Gastroesophageal sphincter (tissue), 3 donors: Measurements from ENCODE around the gene PEX10.

Experiments
- EP300 ChIP-seq: sonication (generic); formaldehyde crosslinking; IDR thresholded peaks from one replicate; pipeline ENCODE4 v1.6.1; 2017; ENCODE audit warnings: antibody characterized with exemption, mild to moderate bottlenecking
- TF ChIP-seq, protein P1 (sequence below), 4 experiments: fragments of 200-600 bp in 2 of 4; fragments of 450-650 bp in 2 of 4; sonication (generic) in 1 of 4; IDR thresholded peaks; one replicate each; pipeline ENCODE4 v1.5.1; 2017 to 2019; ENCODE audit warnings: antibody characterized with exemption in 4 of 4, mild to moderate bottlenecking in 2 of 4, moderate library complexity in 2 of 4

- TF ChIP-seq EP300 = no peak
- TF ChIP-seq, protein P1, sequence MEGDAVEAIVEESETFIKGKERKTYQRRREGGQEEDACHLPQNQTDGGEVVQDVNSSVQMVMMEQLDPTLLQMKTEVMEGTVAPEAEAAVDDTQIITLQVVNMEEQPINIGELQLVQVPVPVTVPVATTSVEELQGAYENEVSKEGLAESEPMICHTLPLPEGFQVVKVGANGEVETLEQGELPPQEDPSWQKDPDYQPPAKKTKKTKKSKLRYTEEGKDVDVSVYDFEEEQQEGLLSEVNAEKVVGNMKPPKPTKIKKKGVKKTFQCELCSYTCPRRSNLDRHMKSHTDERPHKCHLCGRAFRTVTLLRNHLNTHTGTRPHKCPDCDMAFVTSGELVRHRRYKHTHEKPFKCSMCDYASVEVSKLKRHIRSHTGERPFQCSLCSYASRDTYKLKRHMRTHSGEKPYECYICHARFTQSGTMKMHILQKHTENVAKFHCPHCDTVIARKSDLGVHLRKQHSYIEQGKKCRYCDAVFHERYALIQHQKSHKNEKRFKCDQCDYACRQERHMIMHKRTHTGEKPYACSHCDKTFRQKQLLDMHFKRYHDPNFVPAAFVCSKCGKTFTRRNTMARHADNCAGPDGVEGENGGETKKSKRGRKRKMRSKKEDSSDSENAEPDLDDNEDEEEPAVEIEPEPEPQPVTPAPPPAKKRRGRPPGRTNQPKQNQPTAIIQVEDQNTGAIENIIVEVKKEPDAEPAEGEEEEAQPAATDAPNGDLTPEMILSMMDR (IDR thresholded peaks at IDR 0.05) = no peak
Observed at GRCh38 chr1:2445162-2445822, 32.9 kb upstream of the PEX10 start.
